Neutrophil (primary cell): ENCODE results near the gene P2RY2.

Source experiments
- H3K27ac ChIP-seq: fragments of 200-600 bp; sonication (generic); 2 replicates; pipeline ENCODE4 v1.5.1; 2016; ENCODE audit warnings: mild to moderate bottlenecking, moderate library complexity
- H3K27me3 ChIP-seq: fragments of 200-600 bp; sonication (generic); 2 replicates; pipeline ENCODE4 v1.6.0; 2016; ENCODE audit warnings: mild to moderate bottlenecking
- H3K36me3 ChIP-seq: fragments of 200-600 bp; sonication (generic); 2 replicates; pipeline ENCODE4 v1.5.1; 2017
- H3K4me1 ChIP-seq, 2 experiments: fragments of 200-600 bp in 1 of 2; sonication (generic) in 1 of 2; 1 replicate in 1 of 2; 2 replicates in 1 of 2; pipeline versions ENCODE4 v1.5.1 to v1.6.1; 2013 to 2016; ENCODE audit warnings: low read depth in 1 of 2, low read length in 1 of 2, mild to moderate bottlenecking in 1 of 2, moderate library complexity in 1 of 2; ENCODE audit not compliant: control insufficient read depth in 1 of 2, insufficient read depth in 1 of 2
- H3K4me3 ChIP-seq, 2 experiments: fragments of 200-600 bp in 1 of 2; sonication (generic) in 1 of 2; 1 replicate in 1 of 2; 2 replicates in 1 of 2; pipeline ENCODE4 v1.5.1; 2013 to 2016; ENCODE audit warnings: low read depth in 1 of 2, low read length in 1 of 2, mild to moderate bottlenecking in 1 of 2, moderate library complexity in 1 of 2
- H3K9me3 ChIP-seq: fragments of 200-600 bp; sonication (generic); 2 replicates; pipeline ENCODE4 v1.5.1; 2016
- CTCF ChIP-seq: fragments of 200-600 bp; sonication (generic); IDR thresholded peaks from 2 replicates; pipeline ENCODE4 v1.5.1; 2016; ENCODE audit warnings: antibody characterized with exemption

The P2RY2 gene

GRCh38 chr11:73193251-73194033 is 24.6 kb upstream of the P2RY2 start:
- H3K4me1 ChIP-seq, result peaks cover 40 to 43% of the 10 kb centered on the region in 2 experiments
- H3K9me3 ChIP-seq, result no peaks in the 10 kb centered on the region
- H3K36me3 ChIP-seq, result no peaks in the 10 kb centered on the region
- H3K27me3 ChIP-seq, result no peaks in the 10 kb centered on the region
- H3K27ac ChIP-seq, result no peak overlapping the region
- TF ChIP-seq CTCF, result no peak
- H3K4me3 ChIP-seq, result no peak overlapping the region

GRCh38 chr11:73194034-73194507 is 24.0 kb upstream of the P2RY2 start:
- Histone ChIP-seq H3K9me3 (no peaks in the 10 kb centered on the region), H3K27me3 (no peaks in the 10 kb centered on the region), H3K4me3 (no peak overlapping the region), H3K4me1 (peaks cover 33 to 36% of the 10 kb centered on the region in 2 experiments), H3K27ac (no peak overlapping the region), H3K36me3 (no peaks in the 10 kb centered on the region)
- TF ChIP-seq CTCF, result no peak

GRCh38 chr11:73194593-73194992 is 23.5 kb upstream of the P2RY2 start:
- H3K36me3 ChIP-seq, result no peaks in the 10 kb centered on the region
- H3K4me3 ChIP-seq, result no peak overlapping the region
- H3K27me3 ChIP-seq, result no peaks in the 10 kb centered on the region
- H3K4me1 ChIP-seq, result peaks cover 28 to 31% of the 10 kb centered on the region in 2 experiments
- no peak overlapping the region for H3K27ac ChIP-seq
- no peak for TF ChIP-seq CTCF
- no peaks in the 10 kb centered on the region for H3K9me3 ChIP-seq

GRCh38 chr11:73195191-73196007 is 22.7 kb upstream of the P2RY2 start:
- Histone ChIP-seq H3K9me3 (no peaks in the 10 kb centered on the region), H3K27ac (no peak overlapping the region), H3K27me3 (no peaks in the 10 kb centered on the region), H3K36me3 (no peaks in the 10 kb centered on the region), H3K4me3 (no peak overlapping the region), H3K4me1 (peaks cover 28 to 31% of the 10 kb centered on the region in 2 experiments)
- no peak for TF ChIP-seq CTCF

GRCh38 chr11:73196576-73196975 is 21.5 kb upstream of the P2RY2 start:
- Histone ChIP-seq H3K27me3 (no peaks in the 10 kb centered on the region), H3K4me1 (peaks cover 28 to 31% of the 10 kb centered on the region in 2 experiments), H3K36me3 (no peaks in the 10 kb centered on the region), H3K9me3 (no peaks in the 10 kb centered on the region), H3K4me3 (no peak overlapping the region), H3K27ac (no peak overlapping the region)
- no peak for TF ChIP-seq CTCF
